ENCODE data around the gene PMM2.
"Not testable (repeated sequence)": the region's sequence is repeated elsewhere in the genome, so short reads cannot be mapped to it uniquely, and the experiment has no call there.

The PMM2 gene

DNA sequence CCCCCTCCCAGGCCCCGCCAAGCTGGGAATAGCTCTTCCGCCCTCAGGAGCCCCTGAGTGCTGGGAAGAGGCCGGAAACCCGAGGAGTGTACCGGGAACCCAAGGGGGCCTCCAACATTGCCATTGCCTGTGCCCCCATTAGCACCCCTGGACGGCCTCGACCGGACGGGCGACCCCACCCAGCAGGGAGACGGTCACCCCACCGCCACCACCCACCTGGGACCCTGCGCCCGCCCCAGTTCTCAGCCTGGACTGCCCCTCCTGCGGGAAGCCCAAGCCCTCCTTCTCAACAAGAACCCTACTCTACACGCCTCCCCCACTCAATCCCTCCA lies 69.2 kb downstream of the PMM2 start:
- DNase-seq (ENCODE audit: low read depth in 3 of 3) = no peak

- DNase-seq (ENCODE audit: low read depth in 3 of 3) = no peak
Observed at GRCh38 chr16:8867216-8867931, 69.7 kb downstream of the PMM2 start.

- DNase-seq (ENCODE audit: low read depth in 3 of 3) = no peak
Observed at GRCh38 chr16:8867932-8868415, 70.3 kb downstream of the PMM2 start.

- DNase-seq (ENCODE audit: low read depth in 3 of 3) = peak; percentile 54 to 82 (median 57)
Observed at GRCh38 chr16:8868416-8869211, 71.0 kb downstream of the PMM2 start, which contains the start of gene CARHSP1. CARHSP1 (minus strand) TSS chr16:8869006; CDS start chr16:8859328, 9,678 bp downstream.

GRCh38 chr16:8869212-8869987 lies 71.8 kb downstream of the PMM2 start:
- no peak for DNase-seq (ENCODE audit: low read depth in 3 of 3)

GRCh38 chr16:8869988-8870241 lies 72.3 kb downstream of the PMM2 start:
- not testable (repeated sequence) for DNase-seq (ENCODE audit: low read depth in 3 of 3)

DNA sequence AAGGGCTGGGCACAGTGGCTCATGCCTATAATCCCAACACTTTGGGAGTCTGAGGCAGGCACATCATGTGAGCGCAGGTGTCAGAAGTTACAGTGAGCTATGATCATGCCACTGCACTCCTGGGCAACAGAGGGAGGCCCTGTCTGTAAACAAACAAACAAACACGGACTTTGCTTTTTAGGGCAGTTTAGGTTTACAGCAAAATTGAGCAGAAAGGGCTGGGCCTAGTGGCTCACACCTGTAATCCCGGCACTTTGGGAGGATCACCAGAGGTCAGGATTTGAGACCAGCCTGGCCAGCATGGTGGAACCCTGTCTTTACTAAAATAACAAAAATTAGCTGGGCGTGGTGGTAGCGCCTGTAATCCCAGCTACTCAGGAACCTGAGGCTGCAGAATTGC lies 74.4 kb downstream of the PMM2 start:
- DNase-seq (ENCODE audit: low read depth in 3 of 3) = no peak

DNA sequence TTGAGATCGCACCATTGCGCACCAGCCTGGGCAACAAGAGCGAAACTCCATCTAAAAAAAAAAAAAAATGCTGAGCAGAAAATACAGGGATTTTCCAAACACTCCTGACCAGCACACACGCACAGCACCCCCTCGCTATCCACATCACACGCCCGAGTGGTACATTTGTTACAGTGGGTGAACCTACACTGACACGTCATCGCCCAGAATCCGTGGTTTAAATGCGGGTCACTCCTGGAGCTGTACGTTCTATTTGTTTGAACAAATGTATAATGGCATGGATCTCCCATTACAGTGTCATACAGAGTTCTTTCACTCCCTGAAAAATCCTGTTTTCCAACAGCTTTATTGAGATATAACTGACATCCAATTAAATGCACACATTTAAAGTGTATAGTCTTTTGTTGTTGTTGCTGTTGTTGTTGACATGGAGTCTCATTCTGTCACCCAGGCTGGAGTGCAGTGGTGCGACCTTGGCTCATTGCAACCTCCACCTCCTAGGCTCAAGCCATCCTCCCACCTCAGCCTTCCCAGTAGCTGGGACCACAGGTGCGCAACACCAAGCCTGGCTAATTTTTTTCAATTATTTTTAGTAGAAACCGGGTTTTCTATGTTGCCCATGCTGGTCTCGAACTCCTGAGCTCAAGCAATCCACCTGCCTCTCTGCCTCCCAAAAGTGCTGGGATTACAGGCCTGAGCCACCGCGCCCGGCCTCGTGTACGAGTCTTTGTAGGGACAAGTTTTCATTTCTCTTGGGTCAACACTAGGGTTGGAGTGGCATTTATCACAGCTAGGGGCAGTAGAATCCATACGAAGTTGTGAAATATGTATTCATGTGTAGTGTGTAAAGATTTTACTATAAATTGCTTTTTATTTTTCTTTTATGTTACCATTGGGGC lies 75.6 kb downstream of the PMM2 start:
- no peak for DNase-seq (ENCODE audit: low read depth in 3 of 3)

DNA sequence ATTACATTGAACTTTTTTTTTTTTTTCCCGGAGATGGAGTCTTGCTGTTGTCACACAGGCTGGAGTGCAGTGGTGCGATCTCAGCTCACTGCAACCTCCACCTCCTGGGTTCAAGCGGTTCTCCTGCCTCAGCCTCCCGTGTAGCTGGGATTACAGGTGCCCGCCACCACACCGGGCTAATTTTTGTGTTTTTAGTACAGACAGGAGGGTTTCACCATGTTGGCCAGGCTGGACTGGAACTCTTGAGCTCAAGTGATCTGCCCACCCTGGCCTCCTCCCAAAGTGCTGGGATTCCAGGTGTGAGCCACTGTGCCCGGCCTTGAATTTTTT lies 76.2 kb downstream of the PMM2 start:
- not testable (repeated sequence) for DNase-seq (ENCODE audit: low read depth in 3 of 3)

DNA sequence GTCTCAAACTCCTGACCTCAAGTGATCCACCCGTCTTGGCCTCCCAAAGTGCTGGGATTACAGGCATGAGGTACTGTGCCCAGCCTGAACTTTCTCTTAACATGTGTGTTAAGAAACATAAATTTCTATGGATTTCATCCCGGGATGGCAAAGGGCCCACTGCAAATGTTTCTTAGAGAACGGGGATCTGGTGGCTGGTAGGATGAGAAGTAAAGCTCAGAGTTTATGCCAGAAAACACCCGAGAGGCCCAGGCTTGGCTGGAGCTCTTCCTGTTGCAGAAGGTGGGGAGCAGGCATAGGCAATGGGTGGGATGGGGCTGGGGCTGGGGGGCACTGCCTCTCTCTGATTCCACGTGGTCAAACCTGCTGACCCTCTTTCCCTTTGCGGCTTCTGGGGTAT lies 76.7 kb downstream of the PMM2 start:
- no peak for DNase-seq (ENCODE audit: low read depth in 3 of 3)

GRCh38 chr16:8875317-8875716 lies 77.7 kb downstream of the PMM2 start:
- not testable (repeated sequence) for DNase-seq (ENCODE audit: low read depth in 3 of 3)

GRCh38 chr16:8877894-8878522 lies 80.4 kb downstream of the PMM2 start:
- no peak for DNase-seq (ENCODE audit: low read depth in 3 of 3)

DNA sequence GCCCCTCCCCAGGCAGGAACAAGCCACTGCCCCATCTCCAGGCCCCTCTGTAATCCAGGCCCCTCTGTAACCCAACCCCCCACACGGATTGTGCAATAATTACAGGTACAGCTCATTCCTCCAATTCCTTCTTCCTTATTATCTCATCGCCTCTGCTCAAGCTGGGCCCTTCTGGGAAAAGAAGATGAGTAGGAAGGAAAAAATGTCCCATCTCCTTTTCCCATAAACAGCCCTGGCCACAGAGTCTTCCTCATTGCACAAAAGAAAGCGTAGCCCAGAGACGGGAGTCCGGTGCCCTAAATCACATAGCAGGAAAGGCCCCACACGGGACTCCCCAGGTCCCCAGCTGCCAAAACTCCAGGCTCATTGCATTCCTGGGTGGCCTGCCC lies 80.9 kb downstream of the PMM2 start:
- no peak for DNase-seq (ENCODE audit: low read depth in 3 of 3)

- no peak for DNase-seq (ENCODE audit: low read depth in 3 of 3)
Observed at GRCh38 chr16:8880839-8881510, 83.3 kb downstream of the PMM2 start.

DNA sequence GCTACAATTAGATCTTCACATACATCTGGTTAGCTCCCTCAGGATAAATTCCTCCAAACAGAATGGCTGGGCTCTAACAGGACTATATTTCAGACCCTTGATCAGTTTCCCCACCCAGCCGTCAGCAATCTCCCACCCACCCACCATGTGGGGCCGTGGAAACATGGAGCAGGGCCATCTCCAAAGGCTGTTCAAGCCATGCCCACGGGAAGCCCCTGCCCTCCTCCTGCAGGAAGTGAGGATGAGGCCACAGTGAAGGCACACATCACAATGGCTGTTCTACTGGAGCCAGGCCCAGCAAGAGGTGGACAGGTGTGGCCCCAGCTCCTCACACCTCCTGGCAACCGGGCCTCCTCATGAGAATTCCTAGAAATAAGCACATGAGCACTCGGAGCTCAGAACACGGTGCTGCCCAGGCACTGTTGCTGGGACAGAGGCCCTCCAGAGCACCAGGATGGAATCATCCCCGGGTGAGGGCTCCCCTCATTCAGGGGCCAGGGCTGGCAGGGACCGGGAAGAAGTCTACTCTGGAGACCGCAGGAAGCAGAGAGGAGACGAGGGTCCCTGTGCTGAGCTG lies 84.5 kb downstream of the PMM2 start, which contains the start of gene LITAFD:
Gene LITAFD (plus strand): TSS at position 311 of the 577 bp plus-strand sequence. CDS start 2,005 bp downstream, outside the sequence.
- DNase-seq (ENCODE audit: low read depth in 3 of 3) = no peak

DNA sequence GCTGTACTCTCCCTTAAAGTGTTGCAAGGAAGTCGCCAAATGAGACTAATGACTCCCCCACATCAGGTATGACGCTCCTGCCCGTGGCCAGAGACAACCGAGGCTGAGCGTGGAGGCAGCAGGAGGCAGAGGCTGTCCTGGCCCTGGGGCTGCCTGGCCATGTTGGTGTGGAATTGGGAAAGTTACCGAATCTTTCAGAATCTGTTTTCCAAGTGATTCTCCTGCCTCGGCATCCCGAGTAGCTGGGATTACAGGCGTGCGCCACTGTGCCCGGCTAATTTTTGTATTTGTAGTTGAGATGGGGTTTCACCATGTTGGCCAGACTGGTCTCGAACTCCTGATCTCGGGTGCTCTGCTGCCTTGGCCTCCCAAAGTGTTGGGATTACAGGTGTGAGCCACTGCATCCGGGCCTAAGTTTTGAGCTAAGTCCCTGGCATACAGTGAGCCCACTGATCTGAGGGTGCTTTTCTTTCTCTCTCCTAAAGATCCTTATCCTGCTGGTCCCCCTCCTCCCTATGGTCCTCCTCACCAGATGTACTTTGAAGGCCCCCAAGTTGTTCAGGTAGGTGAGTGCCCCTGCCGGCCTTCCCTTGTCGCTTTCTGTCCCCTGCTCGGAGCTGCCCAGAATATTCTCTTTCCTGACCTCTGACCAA lies 85.2 kb downstream of the PMM2 start:
- no peak for DNase-seq (ENCODE audit: low read depth in 3 of 3)

DNA sequence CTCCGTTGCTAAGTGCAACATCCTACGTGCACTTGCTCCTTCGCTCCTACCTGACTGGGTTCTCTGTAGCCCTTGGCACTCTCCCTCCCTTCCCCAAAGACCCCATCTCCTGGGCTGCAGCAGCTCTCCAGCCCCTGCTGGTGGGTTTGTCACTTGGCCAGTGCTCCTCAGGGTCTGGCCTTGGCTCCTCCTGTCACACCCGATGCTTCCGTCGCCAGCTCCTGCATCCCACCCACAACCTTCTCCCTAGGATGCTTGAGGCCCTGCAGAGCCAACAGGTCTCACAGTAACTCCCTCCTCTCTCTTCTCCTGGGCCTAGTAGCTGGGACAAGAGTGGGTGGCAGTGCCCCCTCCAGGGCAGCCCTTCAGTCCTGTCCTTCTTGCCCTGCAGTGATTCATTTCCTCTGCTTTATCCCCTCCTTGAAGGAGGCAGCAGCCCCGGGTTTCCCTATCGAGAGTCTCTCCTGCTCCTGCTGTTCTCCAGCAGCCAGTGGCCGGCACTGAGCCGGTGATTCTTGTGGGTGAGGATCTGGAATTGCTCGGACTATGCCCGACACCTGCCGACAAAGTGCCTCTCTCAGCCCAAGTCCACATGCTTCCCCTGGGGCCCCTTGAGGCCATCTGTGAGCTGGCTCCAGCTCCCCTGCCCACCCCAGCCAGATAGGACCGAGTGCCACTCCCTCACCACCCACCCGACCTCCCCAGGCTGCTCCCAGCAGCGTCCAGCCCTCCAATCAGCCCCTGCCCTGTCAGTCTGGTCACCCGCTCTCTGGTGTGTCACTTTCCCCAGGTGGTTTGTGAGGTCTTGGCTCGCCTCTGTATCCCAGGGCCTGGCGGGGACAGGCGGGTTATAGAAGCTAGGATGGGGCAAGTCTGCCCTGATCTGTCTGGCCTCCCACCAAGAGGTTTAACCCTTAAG lies 88.3 kb downstream of the PMM2 start:
- no peak for DNase-seq (ENCODE audit: low read depth in 3 of 3)

DNA sequence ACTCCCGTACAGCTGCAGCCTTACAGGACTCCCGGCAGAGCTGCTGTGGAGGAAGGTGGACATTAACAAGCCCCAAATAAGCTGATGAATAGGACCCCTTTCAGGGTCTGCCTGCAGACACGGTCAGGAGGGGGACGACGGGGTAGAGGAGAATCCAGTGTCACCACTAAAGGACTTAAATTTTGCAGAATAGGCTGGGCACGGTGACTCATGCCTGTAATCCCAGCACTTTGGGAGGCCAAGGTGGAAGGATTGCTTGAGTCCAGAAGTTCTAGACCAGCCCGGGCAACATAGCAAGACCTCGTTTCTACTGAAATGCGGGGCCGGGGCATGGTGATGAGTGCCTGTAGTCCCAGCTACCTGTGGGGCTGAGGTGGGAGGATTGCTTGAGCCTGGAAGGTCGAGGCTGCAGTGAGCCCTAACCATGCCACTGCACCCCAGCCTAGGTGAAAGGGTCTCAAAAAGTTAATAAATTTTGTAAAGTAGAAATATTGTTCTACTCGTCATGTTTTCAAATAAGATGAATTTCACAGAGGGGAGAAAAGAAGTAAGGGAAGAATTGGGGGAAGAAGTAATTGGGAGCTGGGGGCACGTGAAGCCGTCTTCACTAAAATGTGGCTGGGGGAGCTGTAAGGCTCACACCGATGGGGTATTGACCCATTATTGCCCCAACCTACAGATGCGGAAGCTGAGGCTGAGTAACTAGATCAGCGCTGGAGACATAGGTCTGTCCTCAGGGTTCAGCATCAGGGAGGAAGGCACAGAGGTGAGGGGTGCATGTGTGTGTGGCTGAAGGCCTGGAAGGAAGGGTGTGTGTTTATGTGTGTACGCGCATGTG lies 89.2 kb downstream of the PMM2 start:
- DNase-seq (ENCODE audit: low read depth in 3 of 3) = no peak

Data from stimulated activated CD4-positive, alpha-beta T cell treated with anti-CD3 and anti-CD28 coated beads, TNF-alpha, amount 100 ng/mL, for 24 hours (primary cell).